Thyroid gland (tissue), 4 donors: Measurements from ENCODE around the gene KLC3.

Experiments used
- POLR2A ChIP-seq, 2 donors: fragments of 450-650 bp; IDR thresholded peaks; one replicate each; pipeline ENCODE4 v1.6.1; 2017; ENCODE audit warnings: antibody characterized with exemption in 2 of 2, mild to moderate bottlenecking in 2 of 2, moderate library complexity in 1 of 2
- TF ChIP-seq, protein P1 (sequence below), 6 experiments: fragments of 200-600 bp in 3 of 6; fragments of 450-650 bp in 3 of 6; sonication (generic) in 3 of 6; IDR thresholded peaks; one replicate each; pipeline ENCODE4 v1.5.1; 2016 to 2019; ENCODE audit warnings: antibody characterized with exemption in 6 of 6, mild to moderate bottlenecking in 2 of 6, inconsistent platforms in 1 of 6, moderate library complexity in 1 of 6

DNA sequence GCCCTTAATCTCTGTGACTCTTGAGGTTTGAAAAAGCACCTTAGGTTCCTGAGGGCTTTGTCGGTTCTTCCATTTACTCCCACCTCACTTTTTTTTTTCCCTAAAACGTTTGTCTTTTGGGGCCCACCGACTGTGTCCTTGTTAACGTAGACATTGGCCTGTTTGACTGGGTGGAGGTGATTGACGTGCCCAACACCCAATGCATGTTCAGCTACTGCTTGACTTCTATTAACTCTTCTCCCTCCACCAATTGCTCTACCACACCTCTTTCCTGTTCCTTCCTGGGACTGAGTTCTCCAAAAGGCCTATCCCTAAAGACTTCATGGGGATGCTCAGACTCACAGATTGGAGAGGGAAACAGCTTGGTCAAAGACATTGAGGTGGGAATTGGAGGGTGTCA, 35.1 kb upstream of the KLC3 start:
- TF ChIP-seq, protein P1, sequence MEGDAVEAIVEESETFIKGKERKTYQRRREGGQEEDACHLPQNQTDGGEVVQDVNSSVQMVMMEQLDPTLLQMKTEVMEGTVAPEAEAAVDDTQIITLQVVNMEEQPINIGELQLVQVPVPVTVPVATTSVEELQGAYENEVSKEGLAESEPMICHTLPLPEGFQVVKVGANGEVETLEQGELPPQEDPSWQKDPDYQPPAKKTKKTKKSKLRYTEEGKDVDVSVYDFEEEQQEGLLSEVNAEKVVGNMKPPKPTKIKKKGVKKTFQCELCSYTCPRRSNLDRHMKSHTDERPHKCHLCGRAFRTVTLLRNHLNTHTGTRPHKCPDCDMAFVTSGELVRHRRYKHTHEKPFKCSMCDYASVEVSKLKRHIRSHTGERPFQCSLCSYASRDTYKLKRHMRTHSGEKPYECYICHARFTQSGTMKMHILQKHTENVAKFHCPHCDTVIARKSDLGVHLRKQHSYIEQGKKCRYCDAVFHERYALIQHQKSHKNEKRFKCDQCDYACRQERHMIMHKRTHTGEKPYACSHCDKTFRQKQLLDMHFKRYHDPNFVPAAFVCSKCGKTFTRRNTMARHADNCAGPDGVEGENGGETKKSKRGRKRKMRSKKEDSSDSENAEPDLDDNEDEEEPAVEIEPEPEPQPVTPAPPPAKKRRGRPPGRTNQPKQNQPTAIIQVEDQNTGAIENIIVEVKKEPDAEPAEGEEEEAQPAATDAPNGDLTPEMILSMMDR (IDR thresholded peaks at IDR 0.05): no peak
- no peak for TF ChIP-seq POLR2A (IDR thresholded peaks at IDR 0.05)
